Activated CD8-positive, alpha-beta memory T cell treated with anti-CD3 and anti-CD28 coated beads for 1 hour (primary cell): ENCODE measurements around the gene PATJ.
"Not testable (repeated sequence)": the region's sequence is repeated elsewhere in the genome, so short reads cannot be mapped to it uniquely, and the experiment has no call there.

ENCODE experiments used
- DNase-seq, 2 donors: peaks; one replicate each; pipeline ENCODE4 v3.0.0-alpha.2; 2020; ENCODE audit warnings: low read depth in 1 of 2; ENCODE audit errors: extremely low read depth in 1 of 2

PATJ gene

DNA sequence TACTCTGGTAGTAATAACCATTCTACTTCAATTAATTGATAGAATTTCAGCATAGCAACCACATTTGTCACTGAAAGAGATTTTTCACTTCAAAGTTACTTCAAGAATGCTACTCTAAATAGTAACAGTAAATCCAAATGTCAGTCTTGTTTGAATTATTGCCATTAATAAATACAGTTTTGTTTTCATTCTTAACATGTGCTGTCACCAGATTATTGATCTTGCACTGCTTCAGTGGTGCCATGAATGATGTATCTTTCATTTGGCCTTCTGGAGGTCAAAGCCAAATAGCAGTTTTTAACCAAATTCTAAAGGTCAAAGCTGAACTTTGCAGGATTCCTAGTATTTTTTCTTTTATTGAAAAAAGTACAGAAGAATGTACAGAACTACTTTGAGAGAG lies 199.5 kb downstream of the PATJ start:
- no peak for DNase-seq

GRCh38 chr1:61942856-61943255 lies 200.6 kb downstream of the PATJ start:
- no peak for DNase-seq

- DNase-seq = not testable (repeated sequence)
Measured at GRCh38 chr1:61948685-61949084, 206.4 kb downstream of the PATJ start.

- DNase-seq = no peak
Measured at GRCh38 chr1:61950418-61950817, 208.1 kb downstream of the PATJ start.

DNA sequence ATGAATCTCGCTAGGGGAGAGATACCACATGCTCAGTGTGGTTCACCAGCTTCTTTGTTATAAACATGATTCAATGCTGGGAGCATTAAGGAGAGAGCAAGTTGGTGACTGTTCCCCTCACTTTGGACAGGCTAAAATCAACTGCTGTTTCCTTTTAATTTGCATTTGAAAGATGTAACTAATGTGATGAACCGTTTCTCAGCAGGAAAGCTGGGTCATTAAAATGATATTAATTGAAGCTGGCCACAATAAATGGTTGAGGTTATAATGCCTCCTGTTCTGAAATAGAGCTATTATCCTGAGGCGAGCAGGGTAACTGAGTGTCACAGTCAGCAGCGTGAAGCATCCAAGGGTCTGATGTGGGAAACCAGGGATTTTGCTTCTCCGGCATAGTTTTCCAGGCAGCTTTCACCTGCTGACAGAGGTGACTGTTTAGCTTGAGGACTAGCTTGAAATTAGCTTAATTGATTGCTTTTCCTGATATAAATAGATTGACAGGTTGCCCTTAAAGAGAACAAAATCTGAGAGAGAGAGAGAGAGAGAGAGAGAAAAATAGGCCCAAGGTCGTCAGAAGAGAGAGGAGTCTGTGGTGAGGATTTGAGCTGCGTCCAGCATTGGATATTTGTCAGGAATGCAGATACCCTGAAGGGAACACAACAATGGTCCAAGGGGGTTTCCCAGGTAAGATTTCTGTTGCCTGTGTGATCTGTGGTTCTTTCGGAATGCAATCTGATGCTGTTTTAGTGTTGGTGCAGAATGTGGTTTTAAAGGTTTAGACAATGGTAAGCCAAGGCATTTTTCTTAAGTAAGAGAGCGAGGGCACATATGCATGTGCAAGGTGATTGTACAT lies 209.7 kb downstream of the PATJ start:
- DNase-seq = no peak

GRCh38 chr1:61952675-61953074 lies 210.4 kb downstream of the PATJ start:
- no peak for DNase-seq

- no peak for DNase-seq
Measured at GRCh38 chr1:61953076-61953789, 211.0 kb downstream of the PATJ start.

DNA sequence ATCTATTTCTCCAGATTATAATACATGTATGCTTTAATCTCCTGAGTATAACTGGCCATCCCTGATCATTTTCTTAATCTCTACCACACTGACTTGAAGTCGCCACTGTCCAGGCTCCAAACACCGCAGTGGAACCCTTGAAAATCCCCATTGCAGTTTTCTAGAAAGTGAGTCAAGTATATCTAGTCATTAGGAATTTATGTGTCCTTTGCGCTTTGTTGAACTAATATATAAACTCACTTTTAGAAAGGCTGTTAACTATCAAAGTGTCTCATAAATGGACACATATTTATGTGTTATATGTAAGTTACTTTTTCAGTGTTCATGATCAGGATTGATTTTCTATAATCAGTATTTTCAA lies 211.5 kb downstream of the PATJ start:
- no peak for DNase-seq

DNA sequence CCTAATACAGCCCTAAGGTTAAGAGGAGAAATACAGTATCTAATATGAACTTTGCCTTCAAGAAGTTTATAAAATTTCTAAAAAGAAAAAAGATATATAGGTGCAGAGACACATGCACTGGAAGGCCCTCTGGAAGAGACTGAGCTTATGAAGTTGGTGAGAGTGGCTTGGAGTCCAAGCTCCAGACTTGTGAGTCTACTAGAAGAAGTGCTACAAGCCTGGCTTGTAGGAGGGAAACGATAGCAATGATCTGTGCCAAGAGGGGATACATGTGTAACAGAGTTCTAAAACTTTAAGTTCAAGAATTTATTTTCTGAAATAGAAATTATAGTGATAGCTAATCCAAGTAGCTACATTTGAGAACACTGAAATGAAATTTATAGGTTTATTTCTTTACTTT lies 213.0 kb downstream of the PATJ start:
- no peak for DNase-seq

- DNase-seq = no peak
Measured at GRCh38 chr1:61956016-61956645, 213.9 kb downstream of the PATJ start.

- DNase-seq = no peak
Measured at GRCh38 chr1:61956784-61957183, 214.5 kb downstream of the PATJ start.

DNA sequence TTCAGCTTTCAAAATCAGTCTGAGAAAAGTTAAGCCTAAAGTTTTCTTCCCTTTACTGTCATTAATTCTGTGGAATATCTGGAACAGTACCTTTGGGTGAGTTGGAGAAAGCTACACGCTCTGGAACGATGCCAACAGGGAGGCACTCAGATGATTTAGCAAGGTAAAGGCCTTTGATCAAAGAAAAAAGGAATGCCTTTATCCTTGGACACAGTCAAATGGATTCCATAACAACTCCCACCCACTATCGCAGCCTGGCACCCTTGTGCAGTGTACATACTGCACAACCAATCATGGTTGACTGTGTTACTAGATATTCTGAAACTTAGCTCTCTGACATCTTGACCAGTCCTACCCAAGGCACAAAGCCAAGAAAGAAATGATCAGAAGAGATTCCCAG lies 218.7 kb downstream of the PATJ start:
- no peak for DNase-seq

DNA sequence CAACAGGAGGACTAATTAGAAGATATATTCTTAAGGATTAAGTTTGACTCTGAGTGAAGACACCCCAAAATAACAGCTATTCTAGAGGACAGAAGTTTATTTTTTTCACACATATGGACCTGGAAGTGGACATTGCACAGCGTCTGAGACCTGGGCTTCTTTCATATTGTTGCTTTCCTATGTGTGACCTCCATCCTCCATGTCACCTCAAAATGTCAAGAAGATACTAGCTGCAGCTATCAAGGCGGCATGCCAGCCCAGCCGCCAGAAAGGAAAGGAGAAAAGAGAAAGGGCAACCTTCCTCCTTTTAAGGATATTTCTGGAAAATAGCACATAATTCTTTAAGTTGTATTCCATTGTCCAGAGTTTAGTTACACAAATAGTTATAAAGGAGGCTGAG lies 220.4 kb downstream of the PATJ start:
- no peak for DNase-seq

GRCh38 chr1:61966450-61967225 lies 224.4 kb downstream of the PATJ start:
- not testable (repeated sequence) for DNase-seq

- DNase-seq = no peak
Measured at GRCh38 chr1:61967750-61968149, 225.5 kb downstream of the PATJ start.

GRCh38 chr1:61968869-61969268 lies 226.6 kb downstream of the PATJ start:
- DNase-seq = no peak

DNA sequence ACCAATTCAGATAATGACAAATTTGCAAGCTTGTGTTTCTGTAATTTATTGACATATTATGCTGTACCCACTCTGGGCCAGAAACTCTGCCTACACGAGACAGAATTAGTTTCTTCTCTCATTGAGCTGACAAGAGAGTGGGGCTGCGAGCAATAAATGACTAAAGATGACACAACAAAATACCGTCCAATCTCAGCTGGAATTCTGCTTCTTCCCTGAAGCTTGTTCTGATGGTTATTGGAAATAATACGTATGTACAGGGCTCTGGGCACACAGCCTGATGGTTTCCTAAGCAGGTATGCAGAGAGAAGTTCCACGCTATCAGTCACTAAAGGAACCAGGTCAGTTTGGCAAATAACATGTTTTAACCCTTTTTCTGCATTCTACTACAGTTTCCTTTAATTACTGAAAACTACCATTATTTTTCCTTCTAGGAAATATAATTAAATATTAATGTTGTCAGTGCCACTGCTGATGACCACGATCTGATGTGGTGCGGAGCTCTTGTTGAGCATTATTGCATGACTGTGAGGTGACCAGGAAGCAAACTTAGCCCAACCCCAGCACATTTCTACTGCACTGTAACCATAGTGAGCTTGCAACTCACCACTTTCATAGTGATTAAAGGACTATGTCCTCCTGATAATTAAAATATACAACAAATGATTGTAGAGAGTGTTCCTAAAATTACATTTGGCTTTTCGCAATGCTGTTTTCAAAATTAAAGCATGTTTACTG lies 231.0 kb downstream of the PATJ start:
- DNase-seq = no peak

DNA sequence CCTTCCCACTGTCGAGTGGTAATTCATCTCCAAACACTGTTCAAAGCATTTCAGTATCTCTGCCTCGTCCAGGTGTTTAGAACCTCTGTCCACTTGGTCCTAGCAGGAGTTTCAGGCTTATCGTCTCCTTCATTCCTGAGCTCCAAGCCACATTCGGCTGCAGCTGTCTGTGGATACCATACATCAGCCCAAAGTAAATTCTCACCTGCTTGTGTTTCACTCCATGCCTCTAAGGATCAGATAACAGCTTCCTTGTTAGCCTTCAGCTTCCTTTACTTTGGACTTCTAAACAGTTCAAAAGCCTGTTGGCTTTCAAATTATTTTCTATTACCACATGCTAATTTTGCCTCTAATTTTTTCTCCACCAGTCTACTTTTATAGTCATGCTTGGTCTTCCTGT lies 233.4 kb downstream of the PATJ start:
- DNase-seq = no peak

DNA sequence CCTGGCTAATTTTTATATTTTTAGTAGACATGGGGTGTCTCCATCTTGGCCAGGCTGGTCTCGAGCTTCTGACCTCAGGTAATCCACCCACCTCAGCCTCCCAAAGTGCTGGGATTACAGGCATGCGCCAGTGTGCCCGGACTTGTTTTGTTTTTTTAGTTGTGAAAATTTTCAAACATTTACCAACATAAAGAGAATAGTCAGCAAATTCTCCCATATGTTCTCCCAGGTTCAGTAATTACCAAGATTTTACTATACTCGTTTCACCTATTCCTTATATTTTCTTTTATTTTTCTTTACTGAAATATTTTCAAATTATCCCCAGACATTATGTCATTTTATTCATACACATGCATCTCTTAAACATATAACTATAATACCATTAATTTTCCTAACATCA lies 234.3 kb downstream of the PATJ start:
- no peak for DNase-seq

DNA sequence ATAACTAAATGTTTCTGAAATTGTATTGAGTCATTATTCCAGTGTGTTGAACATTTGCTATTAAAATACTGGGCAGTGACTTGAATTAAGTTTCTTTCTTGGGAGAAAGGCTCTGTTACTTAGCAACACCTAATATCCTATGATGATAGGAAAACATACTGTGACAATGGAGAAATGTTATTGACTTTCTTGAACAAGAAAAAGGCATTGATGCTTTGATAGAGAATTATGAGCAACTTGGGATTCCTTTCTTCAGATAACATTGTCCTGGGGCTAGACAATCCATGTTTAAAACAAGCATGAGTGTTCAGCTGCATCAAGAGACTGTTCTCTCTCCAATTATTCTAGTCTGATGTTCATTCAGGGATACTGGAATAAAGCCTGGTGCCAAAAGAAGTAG lies 236.5 kb downstream of the PATJ start:
- no peak for DNase-seq

DNA sequence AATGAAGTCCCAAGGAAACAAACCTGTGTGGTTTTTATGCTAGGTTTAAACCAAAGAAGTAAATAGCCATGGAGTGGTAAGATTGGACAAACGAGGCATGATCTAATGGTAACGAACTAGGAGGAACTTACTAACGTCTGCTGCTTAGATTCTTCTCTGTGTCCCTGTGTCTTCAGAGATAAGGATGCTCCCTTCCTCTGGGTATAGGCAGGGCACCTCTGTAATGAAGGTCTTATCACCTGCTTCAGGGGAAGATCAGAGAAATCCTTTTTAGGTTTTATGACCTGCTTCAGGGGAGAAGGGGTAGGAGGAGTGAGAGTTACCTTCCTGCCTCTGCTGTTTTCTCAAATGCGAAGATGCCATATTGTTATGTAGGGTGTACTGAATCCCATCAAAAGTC lies 237.4 kb downstream of the PATJ start:
- DNase-seq = no peak
